MM.1S (cell line): ENCODE data around the gene LCP2.

Experiments used
- DNase-seq: peaks from one replicate; pipeline ENCODE4 v3.0.0-alpha.2; 2015
- H2AFZ ChIP-seq: fragments of 300-600 bp; sonication (generic); 2 replicates; pipeline ENCODE4 v1.6.0; 2016; ENCODE audit warnings: antibody characterized with exemption, low read length
- H3F3A ChIP-seq: fragments of 300-600 bp; sonication (generic); 2 replicates; pipeline ENCODE4 v1.6.1; 2016; ENCODE audit warnings: mild to moderate bottlenecking, antibody characterized with exemption, low read length, moderate library complexity, mixed read lengths; ENCODE audit not compliant: insufficient read depth
- H3K27ac ChIP-seq: fragments of 300-600 bp; sonication (generic); 2 replicates; pipeline ENCODE4 v1.5.1; 2016; ENCODE audit warnings: mild to moderate bottlenecking, low read length
- H3K27me3 ChIP-seq: fragments of 300-600 bp; sonication (generic); replicated peaks from 2 replicates; pipeline ENCODE4 v1.6.0; 2016; ENCODE audit warnings: low read length; ENCODE audit not compliant: insufficient read depth
- H3K36me3 ChIP-seq: fragments of 300-600 bp; sonication (generic); replicated peaks from 2 replicates; pipeline ENCODE4 v1.6.1; 2016; ENCODE audit warnings: mild to moderate bottlenecking, low read length, mixed read lengths; ENCODE audit not compliant: insufficient read depth
- H3K4me1 ChIP-seq: fragments of 300-600 bp; sonication (generic); 2 replicates; pipeline ENCODE4 v1.6.1; 2016; ENCODE audit warnings: low read length, mixed read lengths
- H3K4me2 ChIP-seq: fragments of 300-600 bp; sonication (generic); 2 replicates; pipeline ENCODE4 v1.6.0; 2016; ENCODE audit warnings: low read depth, low read length
- H3K4me3 ChIP-seq: fragments of 300-600 bp; sonication (generic); 2 replicates; pipeline ENCODE4 v1.5.1; 2016; ENCODE audit warnings: low read length, mixed read lengths
- H3K79me2 ChIP-seq: fragments of 300-600 bp; sonication (generic); 2 replicates; pipeline ENCODE4 v1.6.1; 2016; ENCODE audit warnings: mixed run types, low read length, mixed read lengths
- H3K9ac ChIP-seq: fragments of 300-600 bp; sonication (generic); 2 replicates; pipeline ENCODE4 v1.6.1; 2016; ENCODE audit warnings: low read length, mixed read lengths
- H3K9me2 ChIP-seq: fragments of 300-600 bp; sonication (generic); replicated peaks from 2 replicates; pipeline ENCODE4 v1.6.1; 2016; ENCODE audit warnings: mild to moderate bottlenecking, low read length, mixed read lengths; ENCODE audit not compliant: insufficient read depth
- H3K9me3 ChIP-seq: fragments of 300-600 bp; sonication (generic); replicated peaks from 2 replicates; pipeline ENCODE4 v1.6.1; 2016; ENCODE audit warnings: mild to moderate bottlenecking, low read length, mixed read lengths; ENCODE audit not compliant: insufficient read depth
- H4K20me1 ChIP-seq: fragments of 300-600 bp; sonication (generic); 2 replicates; pipeline ENCODE4 v1.6.1; 2016; ENCODE audit warnings: mild to moderate bottlenecking, low read length, moderate library complexity, mixed read lengths; ENCODE audit not compliant: insufficient read depth
- EZH2 ChIP-seq: fragments of 300-600 bp; sonication (generic); optimal IDR thresholded peaks from 2 replicates; pipeline ENCODE3; 2017; ENCODE audit warnings: low read depth, mild to moderate bottlenecking, antibody characterized with exemption, low read length, mixed read lengths
- EZH2phosphoT487 ChIP-seq: fragments of 300-600 bp; sonication (generic); IDR thresholded peaks from 2 replicates; pipeline ENCODE4 v1.6.1; 2018; ENCODE audit warnings: antibody characterized with exemption, low read length
- TF ChIP-seq, protein P1 (sequence below): fragments of 300-600 bp; sonication (generic); IDR thresholded peaks from 2 replicates; pipeline ENCODE4 v1.5.1; 2016; ENCODE audit warnings: antibody characterized with exemption, low read length, mixed read lengths

Gene LCP2

GRCh38 chr5:170290498-170290897 is 7.1 kb downstream of the LCP2 start:
- H3K27me3 ChIP-seq: no peaks in the 10 kb centered on the region
- no peak overlapping the region for H2AFZ ChIP-seq
- H3K4me1 ChIP-seq: peaks cover 12% of the 10 kb centered on the region
- H3K36me3 ChIP-seq: peaks cover 43% of the 10 kb centered on the region
- H3K9me2 ChIP-seq: no peaks in the 10 kb centered on the region
- H4K20me1 ChIP-seq: peaks cover 3% of the 10 kb centered on the region; the same call in 1 of the 2 replicates
- no peak overlapping the region for H3K9ac ChIP-seq
- no peak overlapping the region for H3K27ac ChIP-seq
- no peaks in the 10 kb centered on the region for H3F3A ChIP-seq
- DNase-seq: no peak
- peaks cover 96% of the 10 kb centered on the region for H3K79me2 ChIP-seq
- H3K4me3 ChIP-seq: no peak overlapping the region
- no peak overlapping the region for H3K4me2 ChIP-seq
- TF ChIP-seq, protein P1, sequence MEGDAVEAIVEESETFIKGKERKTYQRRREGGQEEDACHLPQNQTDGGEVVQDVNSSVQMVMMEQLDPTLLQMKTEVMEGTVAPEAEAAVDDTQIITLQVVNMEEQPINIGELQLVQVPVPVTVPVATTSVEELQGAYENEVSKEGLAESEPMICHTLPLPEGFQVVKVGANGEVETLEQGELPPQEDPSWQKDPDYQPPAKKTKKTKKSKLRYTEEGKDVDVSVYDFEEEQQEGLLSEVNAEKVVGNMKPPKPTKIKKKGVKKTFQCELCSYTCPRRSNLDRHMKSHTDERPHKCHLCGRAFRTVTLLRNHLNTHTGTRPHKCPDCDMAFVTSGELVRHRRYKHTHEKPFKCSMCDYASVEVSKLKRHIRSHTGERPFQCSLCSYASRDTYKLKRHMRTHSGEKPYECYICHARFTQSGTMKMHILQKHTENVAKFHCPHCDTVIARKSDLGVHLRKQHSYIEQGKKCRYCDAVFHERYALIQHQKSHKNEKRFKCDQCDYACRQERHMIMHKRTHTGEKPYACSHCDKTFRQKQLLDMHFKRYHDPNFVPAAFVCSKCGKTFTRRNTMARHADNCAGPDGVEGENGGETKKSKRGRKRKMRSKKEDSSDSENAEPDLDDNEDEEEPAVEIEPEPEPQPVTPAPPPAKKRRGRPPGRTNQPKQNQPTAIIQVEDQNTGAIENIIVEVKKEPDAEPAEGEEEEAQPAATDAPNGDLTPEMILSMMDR: no peak
- TF ChIP-seq EZH2phosphoT487 (no peak), EZH2 (no peak)
- no peaks in the 10 kb centered on the region for H3K9me3 ChIP-seq

DNA sequence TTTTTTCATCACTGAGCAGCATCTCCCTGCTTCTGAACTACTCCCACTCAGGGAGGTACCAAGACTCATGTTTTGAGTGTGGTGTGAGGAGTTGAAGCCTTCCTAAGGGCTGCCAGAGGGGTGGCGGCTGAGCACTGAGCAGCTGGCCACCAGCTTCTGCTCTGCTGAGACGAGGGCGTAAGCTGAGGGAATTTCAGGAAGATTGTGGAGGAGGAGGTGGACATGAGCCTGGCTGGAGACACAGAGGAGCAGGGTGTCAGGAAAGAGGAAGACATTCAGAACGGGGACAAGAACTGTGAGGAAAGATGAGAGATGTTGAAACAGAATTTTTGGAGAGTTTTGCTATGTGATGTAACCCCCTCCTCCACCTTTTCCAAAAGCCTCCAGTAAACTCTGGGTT is 7.8 kb downstream of the LCP2 start:
- no peak overlapping the region for H3K4me3 ChIP-seq
- peaks cover 4% of the 10 kb centered on the region; the same call in 1 of the 2 replicates for H3K4me1 ChIP-seq
- TF ChIP-seq EZH2 (no peak), EZH2phosphoT487 (no peak)
- TF ChIP-seq, protein P1: no peak
- H3K27ac ChIP-seq: no peak overlapping the region
- DNase-seq: no peak
- H4K20me1 ChIP-seq: peaks cover 1% of the 10 kb centered on the region; the same call in 1 of the 2 replicates
- H3K9ac ChIP-seq: no peak overlapping the region
- no peaks in the 10 kb centered on the region for H3K9me2 ChIP-seq
- H3K36me3 ChIP-seq: peaks cover 49% of the 10 kb centered on the region
- H3K79me2 ChIP-seq: peaks cover 96% of the 10 kb centered on the region
- no peaks in the 10 kb centered on the region for H3K27me3 ChIP-seq
- H3F3A ChIP-seq: no peaks in the 10 kb centered on the region
- H3K4me2 ChIP-seq: no peak overlapping the region
- no peaks in the 10 kb centered on the region for H3K9me3 ChIP-seq
- no peak overlapping the region for H2AFZ ChIP-seq

- Histone ChIP-seq H3K4me2 (no peak overlapping the region), H3K9ac (no peak overlapping the region), H2AFZ (no peak overlapping the region), H3K36me3 (peaks cover 49% of the 10 kb centered on the region), H3K27me3 (no peaks in the 10 kb centered on the region), H3K79me2 (peaks cover 96% of the 10 kb centered on the region), H3K9me2 (no peaks in the 10 kb centered on the region), H4K20me1 (no peaks in the 10 kb centered on the region), H3K27ac (no peak overlapping the region), H3K4me1 (no peaks in the 10 kb centered on the region), H3K9me3 (no peaks in the 10 kb centered on the region), H3F3A (no peaks in the 10 kb centered on the region), H3K4me3 (no peak overlapping the region)
- no peak for DNase-seq
- TF ChIP-seq, protein P1: no peak
- no peak for TF ChIP-seq EZH2
- no peak for TF ChIP-seq EZH2phosphoT487
Measured at GRCh38 chr5:170289121-170289520, 8.5 kb downstream of the LCP2 start.
